Stimulated activated CD8-positive, alpha-beta memory T cell treated with anti-CD3 and anti-CD28 coated beads, Interleukin-4, amount 100 ng/mL, for 1 hour (primary cell): Measurements from ENCODE around the gene FSCN2.
"Not testable (repeated sequence)": the region's sequence is repeated elsewhere in the genome, so short reads cannot be mapped to it uniquely, and the experiment has no call there.

ENCODE experiments used
- DNase-seq, 2 donors: peaks; one replicate each; pipeline ENCODE4 v3.0.0-alpha.2; 2020; ENCODE audit warnings: low read depth in 2 of 2, low spot score in 1 of 2

FSCN2 gene

GRCh38 chr17:81573794-81574642 lies 45.8 kb downstream of the FSCN2 start:
- no peak for DNase-seq

GRCh38 chr17:81574643-81574956 lies 46.4 kb downstream of the FSCN2 start:
- DNase-seq, result no peak

DNA sequence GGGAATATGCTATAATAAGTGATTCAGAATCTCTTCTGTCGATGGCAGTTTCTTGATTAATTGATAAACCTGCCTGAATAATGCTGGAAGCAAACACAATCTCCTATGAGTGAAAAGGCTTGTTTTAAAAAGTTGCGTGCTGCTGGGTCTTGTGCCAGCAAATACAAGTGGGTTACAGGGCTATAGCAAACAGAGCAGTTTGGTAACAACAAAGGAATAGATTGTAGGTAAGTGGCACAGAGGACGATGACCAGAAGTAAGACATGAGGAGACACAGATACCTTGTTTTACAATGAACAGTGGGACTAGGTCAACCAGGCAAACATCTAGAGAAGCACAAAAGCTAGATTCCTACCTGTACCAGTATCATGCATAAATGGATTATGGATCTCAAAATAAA lies 47.7 kb downstream of the FSCN2 start:
- no peak for DNase-seq

DNA sequence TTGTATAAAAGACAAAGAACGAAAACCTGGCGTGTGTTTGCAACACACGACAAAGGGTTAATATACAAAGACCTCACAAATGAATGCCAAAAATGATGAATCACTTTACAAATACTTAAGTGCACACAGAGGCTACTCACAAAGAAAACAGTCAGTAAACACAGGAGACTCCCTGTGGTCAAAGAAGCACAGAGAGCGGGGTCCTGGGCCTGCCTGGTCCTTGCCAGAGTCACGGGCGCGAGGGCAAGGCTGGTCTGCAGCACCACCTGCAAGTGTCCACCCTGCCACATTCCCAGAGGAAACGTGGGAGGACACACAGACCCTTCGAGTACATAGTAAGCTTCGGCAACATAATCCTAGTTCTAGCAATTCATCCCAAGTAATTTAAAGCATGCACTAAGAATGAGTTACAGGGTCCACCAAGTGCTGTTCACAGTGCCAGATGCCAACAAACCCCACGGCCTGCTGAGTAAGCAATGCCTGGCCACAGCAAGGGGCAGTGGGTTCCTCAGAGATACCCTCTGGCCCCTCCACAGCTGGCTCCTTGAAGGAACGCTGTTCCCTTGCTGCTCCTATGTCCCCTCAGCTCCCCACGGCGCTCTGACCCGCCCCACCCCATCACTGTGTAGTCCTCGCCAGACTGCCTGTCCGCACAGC lies 48.6 kb downstream of the FSCN2 start:
- DNase-seq, result no peak

DNA sequence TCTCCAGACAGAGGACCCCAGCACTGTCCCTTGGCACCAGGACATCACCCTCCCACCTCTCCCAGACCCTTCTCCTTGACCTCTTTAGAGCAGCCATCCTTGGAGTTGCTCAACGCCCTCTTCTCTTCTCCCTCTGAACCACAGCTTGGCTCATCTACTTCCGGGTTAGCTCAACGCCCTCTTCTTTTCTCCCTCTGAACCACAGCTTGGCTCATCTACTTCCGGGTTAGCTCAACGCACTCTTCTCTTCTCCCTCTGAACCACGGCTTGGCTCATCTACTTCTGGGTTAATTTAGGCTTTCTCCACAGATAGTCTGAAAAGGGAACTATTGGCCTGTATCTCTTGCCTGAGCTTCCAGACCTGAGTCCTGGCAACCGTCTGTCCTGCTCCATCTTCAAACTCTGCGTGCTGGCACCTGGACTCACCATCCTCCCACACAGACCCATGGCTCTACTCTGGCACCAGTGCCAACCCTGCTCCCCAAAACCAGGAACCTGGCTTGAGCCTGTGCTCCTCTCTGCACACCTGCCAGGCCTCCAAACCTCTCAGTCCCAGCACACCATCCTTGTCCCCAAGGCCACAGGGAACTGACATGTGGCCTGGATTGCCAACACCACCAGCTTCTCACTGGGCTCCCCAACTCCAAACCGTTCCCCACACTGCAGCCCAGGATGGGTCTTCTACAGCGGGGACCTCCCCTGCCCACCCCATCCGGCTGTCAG lies 49.3 kb downstream of the FSCN2 start:
- no peak for DNase-seq

DNA sequence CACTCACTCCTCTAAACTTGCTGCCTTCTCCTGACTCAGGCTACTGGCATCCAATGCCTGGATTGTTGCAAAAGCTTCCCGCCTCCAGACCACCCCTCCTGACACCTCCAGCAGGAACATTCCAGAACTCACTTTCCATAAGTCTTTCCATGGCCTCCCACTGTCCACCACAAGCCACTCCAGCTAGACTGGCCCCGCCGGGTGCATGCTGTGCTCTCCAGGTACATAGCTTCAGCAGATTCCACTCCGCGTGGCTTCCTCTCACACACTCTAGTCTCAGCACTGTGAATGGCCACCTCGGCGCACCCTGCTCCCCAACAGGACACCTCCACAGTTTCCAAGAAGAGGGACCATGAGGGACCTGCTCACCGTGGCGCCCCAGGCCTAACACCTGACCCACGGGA lies 49.9 kb downstream of the FSCN2 start:
- no peak for DNase-seq

GRCh38 chr17:81578561-81579225 lies 50.5 kb downstream of the FSCN2 start:
- DNase-seq, result no peak

DNA sequence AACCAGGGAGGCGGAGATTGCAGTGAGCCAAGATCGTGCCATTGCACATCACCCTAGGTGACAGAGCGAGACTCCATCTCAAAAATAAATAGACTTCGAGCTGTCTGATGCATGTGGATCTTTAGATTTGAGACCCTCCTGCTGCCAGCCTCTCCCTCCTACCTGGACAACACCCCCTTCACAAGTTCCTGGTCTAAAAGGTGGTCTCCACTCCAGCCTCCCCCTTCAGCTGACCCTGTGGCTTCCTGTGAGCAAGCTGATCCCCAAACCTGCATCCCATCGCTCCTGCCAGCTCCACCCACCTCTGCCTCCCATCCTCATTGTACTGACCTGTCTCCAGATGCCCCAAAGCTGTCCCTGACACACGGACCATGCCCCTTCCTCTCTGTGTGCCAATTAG lies 51.1 kb downstream of the FSCN2 start:
- DNase-seq, result no peak

- no peak for DNase-seq
These were observed 51.7 kb downstream of the FSCN2 start for GRCh38 chr17:81579821-81580321.

DNA sequence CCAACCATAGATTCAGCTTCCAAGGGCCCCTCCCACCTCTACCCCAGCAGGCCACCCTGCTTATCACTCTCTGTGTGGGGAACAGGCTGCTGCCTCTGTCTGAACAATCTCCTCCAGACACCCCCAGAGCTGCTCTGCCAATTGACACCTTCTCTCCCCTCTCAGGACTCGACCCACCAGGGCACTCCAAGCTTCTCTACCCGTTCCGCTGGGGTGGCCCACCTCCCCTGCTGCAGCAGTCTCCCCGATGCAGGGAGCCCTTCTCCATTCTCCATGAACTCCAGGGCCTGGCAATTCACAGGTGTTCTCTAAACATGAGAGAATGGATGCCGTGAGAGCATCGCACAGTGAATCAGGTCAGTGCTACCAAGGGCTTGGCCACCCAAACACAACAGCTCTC lies 52.3 kb downstream of the FSCN2 start:
- no peak for DNase-seq

DNA sequence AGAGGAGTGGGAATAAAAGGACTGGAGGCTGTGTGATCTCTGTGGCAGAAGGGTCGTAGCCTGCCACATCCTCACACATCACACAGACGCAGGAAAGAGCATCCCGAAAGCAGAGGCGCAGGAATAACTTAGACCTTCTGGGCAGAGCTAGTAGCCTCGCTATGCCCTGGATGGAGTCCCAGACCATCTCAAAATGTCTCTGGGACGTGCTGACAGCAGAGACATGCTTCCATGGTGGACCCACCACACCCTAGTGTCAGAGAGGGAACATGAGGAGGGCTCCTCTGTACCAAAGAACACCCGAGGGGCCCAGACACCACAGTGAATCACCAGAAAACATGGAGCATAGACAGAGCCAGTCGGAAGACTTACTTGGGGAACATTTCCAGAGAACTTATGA lies 53.6 kb downstream of the FSCN2 start:
- no peak for DNase-seq

DNA sequence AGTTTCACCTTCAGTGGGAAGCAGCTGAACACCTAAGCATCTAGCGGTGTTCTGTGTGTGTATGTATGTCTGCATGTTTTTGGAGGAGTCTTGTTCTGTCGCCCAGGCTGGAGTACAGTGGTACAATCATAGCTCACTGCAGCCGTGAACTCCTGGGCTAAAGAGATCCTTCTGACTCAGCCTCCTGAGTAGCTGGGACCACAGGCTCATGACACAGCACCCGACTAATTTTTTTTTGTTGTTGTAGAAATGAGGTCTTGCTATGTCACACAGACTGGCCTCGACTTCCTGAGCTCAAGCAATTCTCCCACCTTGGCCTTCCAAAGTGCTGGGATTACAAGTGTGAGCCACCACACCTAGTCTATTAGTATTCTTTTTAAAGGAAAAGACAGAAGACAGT lies 54.2 kb downstream of the FSCN2 start:
- no peak for DNase-seq

DNA sequence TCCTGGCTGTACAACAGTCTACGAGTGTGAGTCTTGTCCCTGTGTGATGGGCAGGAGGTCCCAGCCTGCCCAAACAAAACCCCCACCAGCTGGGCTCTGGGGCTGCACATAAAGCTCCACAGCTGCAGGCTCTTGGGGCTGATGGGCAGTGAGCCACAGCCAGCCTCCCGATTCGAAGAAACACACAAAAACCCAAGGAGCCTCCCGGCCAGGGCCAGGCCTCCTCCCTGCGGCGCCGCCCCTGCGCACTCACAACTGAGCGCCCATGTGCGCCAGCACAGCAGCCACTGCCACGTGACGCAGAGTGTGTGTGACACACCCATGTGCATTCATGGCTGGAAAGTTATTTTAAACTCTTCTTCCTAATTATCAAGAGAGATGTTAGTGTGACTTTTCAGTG lies 54.6 kb downstream of the FSCN2 start:
- DNase-seq, result no peak

DNA sequence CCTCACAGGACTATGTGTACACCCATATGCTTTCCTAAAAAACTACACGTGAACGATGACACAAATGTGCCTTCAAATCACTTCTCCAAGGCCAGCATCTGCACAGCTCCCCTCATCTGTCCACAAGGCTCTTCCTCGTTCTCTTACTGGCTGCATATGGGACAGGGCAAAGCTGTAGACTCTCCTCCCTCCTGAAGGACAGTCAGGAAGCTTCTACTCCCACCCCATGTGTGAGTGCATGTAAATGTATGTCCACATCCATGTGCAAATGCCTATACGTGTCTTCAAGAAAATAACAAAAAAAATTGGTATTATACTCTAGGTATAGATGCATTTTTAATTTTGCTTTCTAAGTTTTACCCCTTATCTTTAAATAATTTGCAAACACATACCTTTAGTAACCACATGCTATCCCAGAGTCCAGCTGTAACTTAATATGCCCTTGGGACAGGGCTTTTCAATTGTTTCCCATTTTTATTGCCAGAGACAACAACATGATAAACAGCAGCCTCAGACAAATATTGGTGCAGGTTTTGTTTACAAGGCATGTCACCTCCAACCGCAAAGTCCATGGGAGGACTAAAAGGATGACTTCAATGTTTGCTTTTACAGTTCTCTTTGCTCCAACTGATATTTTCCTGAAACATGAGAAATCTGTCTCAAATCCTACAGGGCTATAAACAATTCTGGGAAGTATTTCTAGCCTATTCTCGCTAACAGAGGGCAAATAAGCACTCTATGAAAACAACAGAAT lies 55.6 kb downstream of the FSCN2 start:
- DNase-seq, result no peak

GRCh38 chr17:81584771-81585170 lies 56.6 kb downstream of the FSCN2 start:
- not testable (repeated sequence) for DNase-seq

- DNase-seq, result no peak
These were observed 57.9 kb downstream of the FSCN2 start for GRCh38 chr17:81586096-81586495.
